T47D (cell line): ENCODE measurements around the gene MORC1.

ENCODE experiments used
- DNase-seq, 2 experiments: peaks; one replicate each; pipeline versions ENCODE4 v3.0.0 to v3.0.0-alpha.2; 2011 to 2012; ENCODE audit warnings: low read depth in 1 of 2, low spot score in 1 of 2
- JUND ChIP-seq: IDR thresholded peaks from 2 replicates; pipeline ENCODE4 v1.6.1; 2012; ENCODE audit warnings: low read depth
- in situ Hi-C: cut with HindIII; loops from 2 replicates; pipeline ENCODE4 v1.10.0; 2016; ENCODE audit warnings: low sequenced_read_pairs, low pct_unique_long_range_greater_than_20kb

MORC1 gene

DNA sequence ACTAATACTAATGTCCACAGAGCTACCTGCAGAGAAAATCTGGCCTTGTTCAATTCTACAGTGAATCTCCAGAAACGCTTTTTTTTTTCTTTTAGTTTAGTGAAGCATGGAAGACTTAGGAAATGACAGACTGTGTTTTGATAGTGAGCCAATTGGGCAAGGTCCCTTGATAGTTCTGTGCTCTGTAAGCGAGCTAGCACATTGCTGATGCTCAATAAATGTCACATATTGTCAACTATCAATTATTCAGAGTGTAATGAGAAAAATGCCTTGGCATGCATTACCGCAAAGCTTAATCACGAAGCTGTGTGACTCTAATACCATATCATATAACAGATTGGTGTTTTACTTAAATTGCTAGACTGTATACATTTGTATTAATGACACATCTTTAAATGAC is 13.3 kb upstream of the MORC1 start:
- DNase-seq: no peak
- TF ChIP-seq JUND: no peak
- in situ Hi-C loops: no loop called here

DNA sequence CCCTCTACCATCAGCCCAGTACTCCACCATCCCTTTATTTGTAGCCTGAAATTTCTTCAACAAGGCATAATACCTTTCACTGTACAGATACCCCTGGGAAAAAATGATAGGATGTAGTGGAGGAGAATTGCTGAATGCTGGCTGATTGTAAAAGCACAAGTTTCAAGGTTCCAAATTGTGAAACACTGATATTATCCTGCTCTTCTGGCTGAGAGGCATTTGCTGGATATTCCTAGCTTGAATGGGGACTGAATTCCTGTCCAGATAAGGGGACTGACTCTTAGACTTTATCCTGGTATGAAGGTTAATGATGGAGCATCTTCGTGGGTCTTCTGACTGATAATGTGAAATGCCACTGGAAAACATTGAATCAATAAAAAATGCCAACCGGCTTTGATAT is 9.6 kb upstream of the MORC1 start:
- no peak for TF ChIP-seq JUND
- DNase-seq: no peak
- in situ Hi-C loops: no loop called here

DNA sequence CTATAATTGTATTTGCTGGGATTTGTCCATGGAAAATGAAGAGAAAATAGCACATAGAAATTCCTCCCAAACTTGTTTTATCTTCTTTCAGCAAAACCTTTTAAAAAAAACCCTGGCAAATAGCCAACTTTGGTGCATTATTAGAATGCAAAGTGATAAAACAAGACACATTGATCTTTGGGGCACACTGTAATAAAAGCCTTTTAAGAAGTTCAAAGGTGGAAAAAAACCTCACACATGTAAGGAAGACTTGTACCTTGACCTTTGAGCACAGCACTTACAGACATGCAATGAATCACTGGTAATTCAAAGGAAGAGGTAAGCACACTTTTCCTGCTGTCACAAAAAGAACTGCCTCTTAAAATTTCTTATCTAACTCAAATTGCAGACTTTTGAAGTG is 8.0 kb upstream of the MORC1 start:
- in situ Hi-C loops: no loop called here
- TF ChIP-seq JUND: no peak
- DNase-seq: no peak

DNA sequence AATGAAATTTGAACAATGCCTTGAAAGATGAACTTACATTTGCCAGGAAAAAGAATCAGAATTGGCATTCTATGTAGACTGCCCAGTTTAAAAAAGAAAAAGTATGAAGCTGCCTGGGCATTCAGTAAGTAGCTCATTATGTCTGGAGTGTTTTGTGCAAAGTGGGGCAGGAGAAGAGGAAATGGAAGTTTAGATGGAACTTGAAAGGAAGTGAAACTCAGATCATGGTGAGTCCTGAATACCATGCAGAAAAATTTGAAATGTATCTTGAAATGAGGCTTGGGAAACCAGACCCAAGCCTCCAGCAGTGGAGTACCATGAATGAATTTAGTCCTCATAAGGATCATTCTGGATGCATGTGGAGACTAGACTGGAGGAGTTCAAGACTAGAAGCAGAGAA is 4.8 kb upstream of the MORC1 start:
- no peak for TF ChIP-seq JUND
- in situ Hi-C loops: no loop called here
- no peak for DNase-seq

DNA sequence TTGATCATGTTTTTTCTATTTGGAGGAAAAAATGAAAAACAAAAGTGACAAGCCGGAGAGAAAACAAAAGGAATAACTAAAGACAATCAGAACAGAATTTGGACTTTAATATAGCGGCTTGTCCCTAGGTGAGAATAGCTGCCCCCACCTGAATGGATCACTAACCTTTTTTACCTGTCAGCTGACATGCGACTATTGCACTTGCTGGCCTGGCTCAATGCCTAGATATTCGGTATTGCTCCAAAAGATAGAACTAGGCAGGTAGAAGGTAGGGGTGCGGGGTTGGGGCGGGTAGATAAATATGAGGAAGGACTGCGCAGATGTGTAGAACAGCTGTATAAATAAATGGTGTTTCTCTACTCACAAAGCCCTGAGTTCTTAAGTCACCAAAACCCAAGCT is 650 bp upstream of the MORC1 start:
- in situ Hi-C loops: no loop called here
- no peak for TF ChIP-seq JUND
- DNase-seq: no peak

DNA sequence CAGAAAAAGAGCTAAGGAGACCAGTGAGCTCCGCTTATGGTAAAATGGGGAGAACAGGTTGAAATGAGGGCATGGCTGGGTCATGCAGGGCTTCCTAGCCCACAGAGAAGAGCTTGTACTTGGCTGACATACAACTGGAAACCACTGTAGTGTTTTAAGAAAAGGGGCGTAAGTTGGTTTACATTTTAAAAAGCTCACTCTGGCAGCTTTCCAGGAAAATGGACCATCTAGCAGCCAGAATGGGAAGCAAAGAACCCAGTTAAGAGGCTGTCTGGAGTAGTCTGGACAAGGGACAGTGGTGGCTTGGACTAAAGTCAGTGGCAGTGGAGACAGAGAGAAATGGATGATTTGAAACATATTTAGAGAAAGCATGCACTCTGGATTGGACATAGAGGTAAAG is 1.9 kb downstream of the MORC1 start:
- in situ Hi-C loops: no loop called here
- no peak for DNase-seq
- no peak for TF ChIP-seq JUND

DNA sequence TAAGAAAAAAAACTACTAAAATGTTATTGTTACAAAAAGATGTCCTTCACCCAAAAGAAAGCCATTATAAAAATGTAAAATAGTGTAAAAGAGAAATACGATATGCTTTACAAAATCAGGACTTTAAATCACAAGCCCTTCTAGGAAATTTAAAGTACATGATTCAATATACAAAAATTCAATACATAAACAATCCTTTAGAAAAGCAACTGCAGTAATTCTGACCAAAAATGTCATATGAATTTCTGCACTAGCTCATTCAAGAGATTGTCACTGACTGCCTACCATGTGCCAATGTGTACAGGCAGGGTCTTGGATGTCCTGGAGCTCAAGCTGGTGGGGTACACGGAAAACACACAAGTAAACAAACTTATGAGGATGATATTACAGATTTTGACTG is 2.5 kb downstream of the MORC1 start:
- DNase-seq: no peak
- no peak for TF ChIP-seq JUND
- in situ Hi-C loops: no loop called here

DNA sequence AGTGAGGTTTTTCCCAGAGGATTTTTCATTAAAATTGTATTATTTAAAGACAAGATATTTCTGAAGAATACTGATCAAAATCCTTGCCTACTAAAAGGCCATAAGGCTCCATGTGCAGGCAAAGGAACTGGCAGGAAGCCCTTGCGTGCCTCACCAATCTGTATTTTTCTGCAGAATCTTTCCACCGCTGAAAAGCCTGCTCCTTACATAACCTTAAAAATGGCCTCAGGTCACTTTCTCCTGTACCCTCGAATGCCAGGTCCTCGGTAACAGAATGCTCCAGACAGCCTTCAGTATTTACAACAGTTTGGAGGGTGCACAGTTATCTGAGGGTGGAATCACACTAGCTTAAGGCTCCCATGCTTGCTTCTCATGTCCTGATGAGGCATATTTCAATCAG is 3.2 kb downstream of the MORC1 start:
- no peak for DNase-seq
- in situ Hi-C loops: no loop called here
- no peak for TF ChIP-seq JUND

DNA sequence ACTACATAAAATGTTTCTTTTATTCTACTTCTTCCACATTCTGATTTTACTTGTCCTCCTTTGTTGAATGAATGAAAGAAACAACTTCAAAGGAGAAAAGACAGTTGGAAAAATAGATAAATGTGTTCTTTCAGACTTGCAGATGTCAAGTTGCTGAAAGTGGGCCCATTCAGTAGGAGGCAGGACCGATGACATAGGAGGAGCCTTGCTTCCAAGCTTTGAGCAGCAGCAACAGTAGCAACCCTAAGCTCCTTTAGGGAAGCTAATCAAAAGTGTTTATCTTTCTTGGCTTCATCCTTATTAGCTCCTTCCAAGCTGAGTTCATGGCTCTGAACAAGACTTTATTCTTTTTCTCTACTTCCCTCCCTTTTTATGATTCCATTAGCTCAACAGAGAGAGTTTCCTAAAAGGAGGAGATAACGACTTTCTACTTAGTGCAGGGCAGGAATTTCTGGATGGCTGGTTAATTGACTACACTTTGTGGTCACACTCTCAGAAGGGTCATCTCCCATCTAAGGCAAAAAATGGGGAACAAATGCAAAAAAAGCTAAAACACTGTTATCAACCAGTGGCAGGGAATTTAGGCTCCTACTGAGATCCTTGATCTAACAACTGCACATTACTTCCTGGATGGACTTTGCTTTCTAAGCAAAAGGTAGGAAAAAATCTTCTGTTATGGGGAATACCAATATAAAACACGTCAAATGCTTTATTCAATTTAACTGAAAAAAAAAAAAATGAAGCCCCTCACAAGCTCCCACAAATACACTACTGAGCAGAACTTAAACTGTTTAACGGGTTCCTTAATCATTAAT is 4.8 kb downstream of the MORC1 start:
- DNase-seq: no peak
- in situ Hi-C loops: no loop called here
- no peak for TF ChIP-seq JUND

DNA sequence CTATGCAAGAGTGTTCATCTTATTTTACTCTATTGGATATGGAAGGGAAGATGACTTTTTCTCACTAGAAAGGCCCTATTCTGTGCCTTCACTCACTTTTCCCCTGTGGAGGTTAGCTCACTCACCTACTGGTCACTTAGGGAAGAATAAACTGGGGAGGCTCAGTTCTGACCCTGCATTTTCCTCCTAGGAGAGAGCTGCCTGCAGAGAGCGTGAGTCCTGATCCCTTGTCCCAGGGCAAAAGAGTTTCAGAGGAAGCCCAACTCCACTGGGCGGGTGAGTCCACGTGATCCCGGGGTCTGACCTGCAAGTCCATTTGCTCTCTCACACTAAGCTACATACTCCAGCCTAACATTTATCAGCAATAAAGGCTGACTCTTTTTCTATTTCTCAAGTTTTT is 8.4 kb downstream of the MORC1 start:
- no peak for TF ChIP-seq JUND
- in situ Hi-C loops: no loop called here
- DNase-seq: no peak

DNA sequence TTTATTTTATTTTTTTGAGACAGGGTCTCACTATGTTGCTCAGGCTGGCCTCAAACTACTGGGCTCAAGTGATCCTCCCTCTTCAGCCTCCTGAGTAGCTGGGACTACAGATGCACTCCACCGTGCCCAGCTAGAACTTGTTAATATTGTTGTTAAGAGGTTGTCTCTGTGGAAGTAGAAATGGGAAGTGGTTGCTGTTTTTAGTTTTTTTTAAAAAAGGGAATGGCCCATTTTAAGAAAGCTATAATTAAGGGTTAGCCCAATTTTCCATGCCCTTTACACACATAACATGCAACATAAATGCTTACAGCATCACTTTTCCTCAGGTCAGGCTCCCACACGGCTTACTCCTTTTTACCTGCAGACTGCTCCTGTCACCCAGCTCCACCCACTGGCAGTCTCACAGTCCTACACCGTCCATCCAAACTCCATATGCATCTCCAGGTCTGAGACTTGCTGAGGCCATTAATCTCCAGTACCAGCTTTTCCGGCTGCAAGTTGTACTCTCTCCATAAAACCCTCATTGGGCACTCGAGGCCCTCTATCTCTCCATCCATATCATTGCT is 19.8 kb downstream of the MORC1 start:
- no peak for TF ChIP-seq JUND
- peak; percentile 45 to 71 for DNase-seq
- in situ Hi-C loops: no loop called here

DNA sequence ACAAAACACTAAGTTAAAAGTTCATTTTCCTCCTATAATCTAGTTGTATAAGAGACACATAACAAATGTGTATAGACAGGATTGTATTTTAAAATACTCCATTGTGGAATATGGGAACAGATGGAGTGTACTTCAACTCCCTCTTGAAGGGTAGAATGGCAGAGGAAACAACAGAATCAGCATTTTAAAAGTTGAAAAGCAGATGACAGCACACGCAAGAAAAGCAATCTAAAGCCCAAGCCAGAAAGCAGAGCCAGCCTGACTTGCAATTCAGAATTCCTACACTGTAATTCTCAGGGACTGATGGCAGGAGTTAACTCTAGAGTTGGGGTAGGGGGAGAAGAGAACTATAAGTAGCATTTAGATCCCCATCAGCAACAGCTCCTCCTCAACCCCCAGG is 22.8 kb downstream of the MORC1 start:
- no peak for TF ChIP-seq JUND
- DNase-seq: no peak
- in situ Hi-C loops: no loop called here

DNA sequence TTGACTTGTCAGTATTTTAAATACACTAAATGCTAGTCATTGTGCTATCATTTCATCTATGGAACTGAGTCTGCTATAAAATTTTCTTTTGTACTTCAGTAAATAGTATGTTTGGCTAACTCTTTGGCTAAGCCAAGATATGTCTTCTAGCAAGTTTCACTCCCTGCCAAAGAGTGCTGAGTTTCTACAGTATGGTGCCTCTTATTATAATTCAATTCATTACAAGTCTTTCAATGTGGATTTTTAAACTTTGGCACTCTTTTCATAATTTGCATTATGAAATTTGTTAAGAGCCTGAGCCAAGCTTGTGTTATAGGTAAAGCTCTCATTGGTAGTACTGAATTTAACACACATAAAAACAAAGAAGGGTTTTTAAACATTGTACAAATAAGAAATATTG is 24.4 kb downstream of the MORC1 start:
- no peak for TF ChIP-seq JUND
- peak in 1 of 2 experiments; percentile 29 for DNase-seq

DNA sequence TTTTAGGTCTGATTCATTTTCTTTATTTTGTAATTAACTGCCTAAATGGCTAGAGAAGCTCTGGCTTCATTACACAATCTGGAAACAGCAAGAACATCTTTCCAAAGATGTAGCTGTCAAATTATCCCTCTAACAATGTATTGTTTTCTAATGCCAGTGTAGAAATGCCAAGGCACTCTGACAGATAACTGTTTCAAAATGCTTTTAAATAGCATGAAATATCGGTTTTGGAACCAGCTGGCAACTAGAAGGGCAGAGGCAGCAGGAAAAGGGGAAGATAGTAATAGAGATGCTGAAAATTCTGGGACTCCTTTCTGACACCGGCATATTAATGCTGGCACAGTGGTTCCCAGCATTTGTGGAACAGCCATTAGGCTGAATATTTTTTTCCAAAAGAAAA is 26.1 kb downstream of the MORC1 start:
- in situ Hi-C loops: no loop called here
- TF ChIP-seq JUND: no peak
- DNase-seq: no peak

More for the DNA sequence above, 24.4 kb downstream of the MORC1 start:
- in situ Hi-C loops: no loop called here
